GM08714 (cell line): ENCODE results near the gene TRIM52.

ENCODE experiments used
- H3K4me3 ChIP-seq: fragments of 200-500 bp; sonication (Bioruptor generic); 2 replicates; pipeline ENCODE4 v1.5.1; 2014; ENCODE audit warnings: mild to moderate bottlenecking, low read length, inconsistent platforms
- ZNF274 ChIP-seq: IDR thresholded peaks from 2 replicates; pipeline ENCODE4 v1.6.1; 2012; ENCODE audit warnings: mild to moderate bottlenecking, low read depth, low read length

The TRIM52 gene

GRCh38 chr5:181243018-181243563, 17.9 kb downstream of the TRIM52 start:
- no peak for TF ChIP-seq ZNF274
- H3K4me3 ChIP-seq: peak overlapping the region; percentile 86

- peak overlapping the region; percentile 86 for H3K4me3 ChIP-seq
- no peak for TF ChIP-seq ZNF274
Observed at GRCh38 chr5:181242031-181242451, 18.9 kb downstream of the TRIM52 start.

- H3K4me3 ChIP-seq: peak overlapping the region; percentile 86
- no peak for TF ChIP-seq ZNF274
Observed at GRCh38 chr5:181241393-181241975, 19.5 kb downstream of the TRIM52 start.

GRCh38 chr5:181239062-181239663, 21.8 kb downstream of the TRIM52 start:
- no peak overlapping the region for H3K4me3 ChIP-seq
- TF ChIP-seq ZNF274: no peak

GRCh38 chr5:181237729-181238385, 23.1 kb downstream of the TRIM52 start:
- H3K4me3 ChIP-seq: no peak overlapping the region
- TF ChIP-seq ZNF274: no peak

- TF ChIP-seq ZNF274: no peak
- H3K4me3 ChIP-seq: no peak overlapping the region
Observed at GRCh38 chr5:181236954-181237641, 23.8 kb downstream of the TRIM52 start.

- H3K4me3 ChIP-seq: no peak overlapping the region
- no peak for TF ChIP-seq ZNF274
Observed at GRCh38 chr5:181236471-181236870, 24.5 kb downstream of the TRIM52 start.

GRCh38 chr5:181235689-181236366, 25.1 kb downstream of the TRIM52 start:
- H3K4me3 ChIP-seq: no peak overlapping the region
- no peak for TF ChIP-seq ZNF274

- no peak overlapping the region for H3K4me3 ChIP-seq
- TF ChIP-seq ZNF274: no peak
Observed at GRCh38 chr5:181235323-181235688, 25.6 kb downstream of the TRIM52 start.

GRCh38 chr5:181234455-181235306, 26.3 kb downstream of the TRIM52 start:
- no peak for TF ChIP-seq ZNF274
- H3K4me3 ChIP-seq: no peak overlapping the region

- no peak for TF ChIP-seq ZNF274
- no peak overlapping the region for H3K4me3 ChIP-seq
Observed at GRCh38 chr5:181233801-181234454, 27.0 kb downstream of the TRIM52 start.

GRCh38 chr5:181233088-181233800, 27.7 kb downstream of the TRIM52 start:
- no peak overlapping the region for H3K4me3 ChIP-seq
- no peak for TF ChIP-seq ZNF274
